Mammary microvascular endothelial cell (primary cell): Measurements from ENCODE around the gene SNAP25. TPM values are rescaled to one million over a fixed set of nuclear protein-coding genes. Genes with fewer than 3 reads are reported as not detected.

Source experiments
- total RNA-seq: library from RNA; depleted of rRNA; stranded (reverse); fragments of >200 nt; gene quantifications from 2 replicates; pipeline ENCODE4 v1.2.3, GENCODE V29; 2015

SNAP25 gene
- 0.20 and 0.73 TPM in 2 replicates for total RNA-seq

GRCh38 chr20:10218536-10219451, at the start of gene SNAP25:
Gene SNAP25, plus strand, starts transcription at chr20:10218830. Its CDS starts 56,662 bp downstream, at chr20:10275492.

Other genes with a start within 250 kb of the SNAP25 start
- 1.8 and 1.9 TPM in 2 replicates for gene ANKEF1, start 183.8 kb upstream of the SNAP25 start, total RNA-seq
- 4.8 and 6.2 TPM in 2 replicates for gene MKKS, start 215.4 kb downstream of the SNAP25 start, total RNA-seq
- 2.5 and 3.1 TPM in 2 replicates for gene SLX4IP, start 216.5 kb downstream of the SNAP25 start, total RNA-seq